Measurements from ENCODE around the gene SLC10A3. TPM values are rescaled to one million over a fixed set of nuclear protein-coding genes. Genes with fewer than 3 reads are reported as not detected.

SLC10A3 gene
- total RNA-seq, 2 donors from 2014 or later, result 5.4 to 9.1 TPM

DNA sequence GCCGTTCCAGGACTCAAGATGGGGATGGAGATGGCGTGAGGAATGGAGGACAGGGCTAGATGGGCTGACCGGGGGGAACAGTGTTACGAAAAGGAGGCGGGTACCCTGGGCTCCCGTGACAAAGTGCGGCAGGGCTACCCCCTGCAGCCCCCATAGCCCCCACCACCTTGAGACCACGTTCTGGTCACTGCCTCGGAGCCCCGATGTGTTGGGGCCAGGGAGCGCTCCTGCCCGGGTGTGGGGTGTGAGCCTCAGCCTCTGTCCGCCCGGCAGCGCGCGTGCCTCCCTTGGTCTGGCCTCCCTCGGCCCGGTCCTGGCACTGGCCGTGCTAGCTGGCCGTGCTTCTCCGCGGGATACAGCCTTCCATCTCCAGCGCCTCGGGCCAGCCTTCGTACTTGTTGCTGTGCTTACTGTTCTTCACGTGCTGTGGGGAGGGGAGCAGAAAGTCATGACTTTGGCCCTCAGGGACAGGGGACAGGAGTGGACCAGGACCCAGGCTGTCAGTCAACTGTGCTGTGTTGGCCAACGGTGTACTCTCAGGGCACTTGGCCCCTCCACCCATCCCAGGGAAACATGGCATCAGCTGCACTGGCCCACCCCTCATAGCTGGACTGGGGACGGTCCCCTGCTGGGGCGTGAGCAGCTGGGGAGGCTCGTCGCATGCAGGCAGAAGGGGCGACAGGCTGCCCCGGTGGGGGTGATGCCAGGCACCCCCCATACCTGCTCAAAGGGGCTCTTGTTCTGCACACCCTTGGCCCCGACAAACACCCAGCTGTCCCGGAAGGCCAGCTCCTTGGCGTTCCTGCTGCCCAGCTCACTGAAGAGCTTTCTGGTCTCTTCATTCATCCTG is 16.3 kb upstream of the SLC10A3 start:
- Histone ChIP-seq H3K4me1 (ENCODE audit: control insufficient read depth, insufficient read depth, low read length) (no peaks in the 10 kb centered on the region), H3K36me3 (ENCODE audit: control insufficient read depth, insufficient read depth, low read length) (peaks cover 12% of the 10 kb centered on the region), H3K27me3 (ENCODE audit: control insufficient read depth, insufficient read depth, low read length, poor library complexity, severe bottlenecking) (no peaks in the 10 kb centered on the region), H3K9ac (ENCODE audit: extremely low read depth, low read length, poor library complexity, severe bottlenecking) (no peak overlapping the region), H3K4me3 (ENCODE audit: low read length) (no peak overlapping the region), H3K9me3 (ENCODE audit: control insufficient read depth, low read length) (peaks cover 3% of the 10 kb centered on the region), H3K27ac (ENCODE audit: low read depth, low read length) (no peak overlapping the region)
- WGBS, 2 experiments (ENCODE audit: insufficient coverage in 1 of 2, insufficient read length in 1 of 2), result 95 to 97% methylated on average over 10 to 33 of the region's 37 CpGs
- Mint-ChIP-seq H3K4me1 (no peaks in the 10 kb centered on the region), H3K4me3 (no peak overlapping the region), H3K27me3 (ENCODE audit: insufficient read depth) (no peaks in the 10 kb centered on the region), H3K36me3 (ENCODE audit: low read depth) (peaks cover 32% of the 10 kb centered on the region), H3K27ac (no peak overlapping the region), H3K9me3 (peaks cover 66% of the 10 kb centered on the region)
- TF ChIP-seq, protein P1, sequence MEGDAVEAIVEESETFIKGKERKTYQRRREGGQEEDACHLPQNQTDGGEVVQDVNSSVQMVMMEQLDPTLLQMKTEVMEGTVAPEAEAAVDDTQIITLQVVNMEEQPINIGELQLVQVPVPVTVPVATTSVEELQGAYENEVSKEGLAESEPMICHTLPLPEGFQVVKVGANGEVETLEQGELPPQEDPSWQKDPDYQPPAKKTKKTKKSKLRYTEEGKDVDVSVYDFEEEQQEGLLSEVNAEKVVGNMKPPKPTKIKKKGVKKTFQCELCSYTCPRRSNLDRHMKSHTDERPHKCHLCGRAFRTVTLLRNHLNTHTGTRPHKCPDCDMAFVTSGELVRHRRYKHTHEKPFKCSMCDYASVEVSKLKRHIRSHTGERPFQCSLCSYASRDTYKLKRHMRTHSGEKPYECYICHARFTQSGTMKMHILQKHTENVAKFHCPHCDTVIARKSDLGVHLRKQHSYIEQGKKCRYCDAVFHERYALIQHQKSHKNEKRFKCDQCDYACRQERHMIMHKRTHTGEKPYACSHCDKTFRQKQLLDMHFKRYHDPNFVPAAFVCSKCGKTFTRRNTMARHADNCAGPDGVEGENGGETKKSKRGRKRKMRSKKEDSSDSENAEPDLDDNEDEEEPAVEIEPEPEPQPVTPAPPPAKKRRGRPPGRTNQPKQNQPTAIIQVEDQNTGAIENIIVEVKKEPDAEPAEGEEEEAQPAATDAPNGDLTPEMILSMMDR (conservative IDR thresholded peaks at IDR 0.05), result no peak
- no peak for DNase-seq

DNA sequence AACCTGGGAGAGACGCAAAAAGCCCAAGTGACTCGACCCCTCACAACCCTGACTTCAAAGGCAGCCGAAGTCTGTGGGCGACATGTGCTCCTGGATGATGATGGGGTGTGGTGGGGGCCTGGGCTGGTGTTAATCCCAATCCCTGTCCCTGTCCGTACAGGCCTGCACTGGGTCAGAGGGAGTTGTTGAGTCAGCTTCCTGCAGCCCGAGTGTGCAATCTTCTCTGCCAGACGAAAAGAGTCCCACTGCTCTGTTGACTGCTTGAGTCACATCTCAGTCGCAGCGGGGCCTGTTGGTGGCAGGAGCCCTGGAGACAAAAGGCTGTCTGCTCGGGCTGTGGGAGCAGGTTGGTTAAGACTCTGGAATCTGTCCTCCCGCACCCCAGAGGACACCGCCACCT is 15.3 kb upstream of the SLC10A3 start:
- peaks cover 28% of the 10 kb centered on the region for H3K36me3 Mint-ChIP-seq (ENCODE audit: low read depth)
- no peak for DNase-seq
- peaks cover 66% of the 10 kb centered on the region for H3K9me3 Mint-ChIP-seq
- H3K4me1 ChIP-seq (ENCODE audit: control insufficient read depth, insufficient read depth, low read length), result no peaks in the 10 kb centered on the region
- peaks cover 2% of the 10 kb centered on the region for H3K27me3 Mint-ChIP-seq (ENCODE audit: insufficient read depth)
- H3K27ac ChIP-seq (ENCODE audit: low read depth, low read length), result no peak overlapping the region
- peaks cover 3% of the 10 kb centered on the region for H3K9me3 ChIP-seq (ENCODE audit: control insufficient read depth, low read length)
- H3K4me3 ChIP-seq (ENCODE audit: low read length), result no peak overlapping the region
- H3K4me3 Mint-ChIP-seq, result no peak overlapping the region
- H3K27me3 ChIP-seq (ENCODE audit: control insufficient read depth, insufficient read depth, low read length, poor library complexity, severe bottlenecking), result no peaks in the 10 kb centered on the region
- no peak overlapping the region for H3K9ac ChIP-seq (ENCODE audit: extremely low read depth, low read length, poor library complexity, severe bottlenecking)
- peaks cover 12% of the 10 kb centered on the region for H3K36me3 ChIP-seq (ENCODE audit: control insufficient read depth, insufficient read depth, low read length)
- H3K27ac Mint-ChIP-seq, result no peak overlapping the region
- TF ChIP-seq, protein P1 (conservative IDR thresholded peaks at IDR 0.05), result no peak
- 92 to 100% methylated on average over 3 to 12 of the region's 12 CpGs for WGBS, 2 experiments (ENCODE audit: insufficient coverage in 1 of 2, insufficient read length in 1 of 2)
- no peaks in the 10 kb centered on the region for H3K4me1 Mint-ChIP-seq

DNA sequence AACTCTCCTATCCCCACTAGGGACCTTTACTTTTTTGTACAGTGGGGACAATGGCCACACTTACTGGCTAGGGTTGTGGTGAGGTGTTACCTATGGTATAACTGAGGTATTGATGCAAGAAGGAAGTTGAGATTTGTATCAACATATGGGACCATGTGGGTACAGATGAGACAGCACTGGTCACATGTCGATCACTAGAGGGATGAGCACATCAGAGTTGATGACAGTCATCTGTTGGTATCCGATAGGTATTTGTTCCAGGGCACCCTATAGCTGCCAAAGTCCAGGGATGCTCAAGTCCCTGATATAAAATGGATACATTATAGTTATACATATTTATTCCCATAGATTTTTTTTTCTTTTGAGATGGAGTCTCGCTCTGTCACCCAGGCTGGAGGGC is 12.6 kb upstream of the SLC10A3 start:
- peaks cover 3% of the 10 kb centered on the region for H3K36me3 ChIP-seq (ENCODE audit: control insufficient read depth, insufficient read depth, low read length)
- H3K9me3 Mint-ChIP-seq, result peaks cover 56% of the 10 kb centered on the region
- H3K27ac ChIP-seq (ENCODE audit: low read depth, low read length), result no peak overlapping the region
- no peaks in the 10 kb centered on the region for H3K4me1 ChIP-seq (ENCODE audit: control insufficient read depth, insufficient read depth, low read length)
- TF ChIP-seq, protein P1 (conservative IDR thresholded peaks at IDR 0.05), result no peak
- peaks cover 13% of the 10 kb centered on the region for H3K36me3 Mint-ChIP-seq (ENCODE audit: low read depth)
- no peak overlapping the region for H3K27ac Mint-ChIP-seq
- 97 to 100% methylated on average over 1 to 3 of the region's 3 CpGs for WGBS, 2 experiments (ENCODE audit: insufficient coverage in 1 of 2, insufficient read length in 1 of 2)
- H3K9me3 ChIP-seq (ENCODE audit: control insufficient read depth, low read length), result no peaks in the 10 kb centered on the region
- no peaks in the 10 kb centered on the region for H3K27me3 ChIP-seq (ENCODE audit: control insufficient read depth, insufficient read depth, low read length, poor library complexity, severe bottlenecking)
- H3K4me3 ChIP-seq (ENCODE audit: low read length), result no peak overlapping the region
- no peak overlapping the region for H3K4me3 Mint-ChIP-seq
- H3K27me3 Mint-ChIP-seq (ENCODE audit: insufficient read depth), result peaks cover 2% of the 10 kb centered on the region
- no peaks in the 10 kb centered on the region for H3K4me1 Mint-ChIP-seq
- no peak for DNase-seq
- H3K9ac ChIP-seq (ENCODE audit: extremely low read depth, low read length, poor library complexity, severe bottlenecking), result no peak overlapping the region
